Ectodermal cell (in vitro differentiated cells): ENCODE data around the gene WBP1.
"Not testable (repeated sequence)": the region's sequence is repeated elsewhere in the genome, so short reads cannot be mapped to it uniquely, and the experiment has no call there.

Source experiments
- H3K27ac ChIP-seq: 2 replicates; pipeline ENCODE4 v1.7.0; 2013; ENCODE audit warnings: mild to moderate bottlenecking, low read depth, low read length; ENCODE audit not compliant: insufficient read depth, poor library complexity, severe bottlenecking
- H3K27me3 ChIP-seq: 2 replicates; pipeline ENCODE4 v1.7.0; 2013; ENCODE audit warnings: mild to moderate bottlenecking, low read length; ENCODE audit not compliant: insufficient read depth, control insufficient read depth, poor library complexity, severe bottlenecking
- H3K36me3 ChIP-seq: one replicate; pipeline ENCODE4 v1.7.0; 2013; ENCODE audit warnings: low read length; ENCODE audit not compliant: control insufficient read depth, insufficient read depth
- H3K4me1 ChIP-seq: one replicate; pipeline ENCODE4 v1.7.0; 2013; ENCODE audit warnings: low read length; ENCODE audit not compliant: control insufficient read depth, insufficient read depth
- H3K4me3 ChIP-seq: 2 replicates; pipeline ENCODE4 v1.7.0; 2013; ENCODE audit warnings: low read depth, low read length, control low read depth; ENCODE audit not compliant: insufficient read depth
- H3K9me3 ChIP-seq: 2 replicates; pipeline ENCODE4 v1.7.0; 2013; ENCODE audit warnings: mild to moderate bottlenecking, low read length, moderate library complexity; ENCODE audit not compliant: control insufficient read depth
- WGBS, 2 experiments: methylation state at CpG; one replicate each; pipeline ENCODE4 v1.1.7; 2013; ENCODE audit warnings: missing lambda C conversion rate in 2 of 2; 5-methylcytosine and 5-hydroxymethylcytosine counted together

Gene WBP1

GRCh38 chr2:74454654-74455511 lies 3.4 kb upstream of the WBP1 start, which contains the start of gene INO80B:
Gene INO80B (plus strand): TSS chr2:74455087. CDS start chr2:74455117, 30 bp downstream.
- Histone ChIP-seq H3K36me3 (no peaks in the 10 kb centered on the region), H3K4me1 (peaks cover 12% of the 10 kb centered on the region), H3K27ac (no peak within 1 kb of the TSS), H3K27me3 (no peaks in the 10 kb centered on the region), H3K4me3 (peak within 1 kb of the TSS; percentile 78), H3K9me3 (no peaks in the 10 kb centered on the region)
- 5% methylated on average over 40 of the region's 40 CpGs for WGBS, 2 experiments

DNA sequence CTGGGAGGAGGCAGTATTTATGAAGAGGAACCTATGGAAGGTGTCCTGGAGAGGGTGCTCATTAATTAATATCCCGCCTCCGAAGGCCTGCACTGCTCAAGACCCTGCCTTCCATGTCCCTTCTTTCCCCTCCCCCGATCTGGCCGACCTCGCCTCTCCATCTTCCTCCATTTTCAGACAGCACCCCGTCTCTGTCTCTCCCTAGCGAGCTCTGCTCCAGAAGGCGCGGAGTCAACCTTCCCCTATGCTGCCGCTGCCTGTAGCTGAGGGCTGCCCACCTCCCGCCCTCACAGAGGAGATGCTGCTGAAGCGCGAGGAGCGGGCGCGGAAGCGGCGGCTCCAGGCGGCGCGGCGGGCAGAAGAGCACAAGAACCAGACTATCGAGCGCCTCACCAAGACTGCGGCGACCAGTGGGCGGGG lies 1.1 kb upstream of the WBP1 start:
- H3K36me3 ChIP-seq: peaks cover 4% of the 10 kb centered on the region
- peaks cover 12% of the 10 kb centered on the region for H3K4me1 ChIP-seq
- peak overlapping the region; percentile 75 for H3K4me3 ChIP-seq
- H3K27me3 ChIP-seq: no peaks in the 10 kb centered on the region
- no peaks in the 10 kb centered on the region for H3K9me3 ChIP-seq
- peak overlapping the region; percentile 94 for H3K27ac ChIP-seq
- 1 to 2% methylated on average over 27 of the region's 27 CpGs for WGBS, 2 experiments

DNA sequence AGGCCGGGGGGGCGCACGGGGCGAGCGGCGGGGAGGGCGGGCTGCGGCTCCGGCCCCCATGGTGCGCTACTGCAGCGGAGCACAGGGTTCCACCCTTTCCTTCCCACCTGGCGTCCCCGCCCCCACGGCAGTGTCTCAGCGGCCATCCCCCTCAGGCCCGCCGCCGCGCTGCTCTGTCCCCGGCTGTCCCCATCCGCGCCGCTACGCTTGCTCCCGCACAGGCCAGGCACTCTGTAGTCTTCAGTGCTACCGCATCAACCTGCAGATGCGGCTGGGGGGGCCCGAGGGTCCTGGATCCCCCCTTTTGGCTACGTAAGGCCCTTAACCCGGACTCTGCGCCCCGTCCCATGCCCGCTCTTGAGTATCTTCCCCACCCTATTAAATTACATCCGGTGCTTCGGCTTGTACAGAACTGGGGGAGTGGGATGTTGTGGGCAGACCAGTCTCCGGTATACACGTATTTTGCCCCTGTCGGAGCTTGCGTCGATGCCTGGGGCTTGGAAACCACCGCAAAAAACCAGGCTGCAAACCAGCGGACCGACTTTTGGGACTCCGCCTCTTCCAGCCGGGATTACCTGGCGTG lies 598 bp upstream of the WBP1 start:
- H3K4me3 ChIP-seq: peak overlapping the region; percentile 75
- WGBS, 2 experiments: 0% methylated on average over 45 to 46 of the region's 46 CpGs
- peaks cover 8% of the 10 kb centered on the region for H3K36me3 ChIP-seq
- H3K4me1 ChIP-seq: peaks cover 12% of the 10 kb centered on the region
- no peaks in the 10 kb centered on the region for H3K9me3 ChIP-seq
- H3K27ac ChIP-seq: peak overlapping the region; percentile 94
- H3K27me3 ChIP-seq: no peaks in the 10 kb centered on the region

- Histone ChIP-seq H3K27ac (no peak overlapping the region), H3K4me3 (peak overlapping the region; percentile 96), H3K36me3 (peaks cover 8% of the 10 kb centered on the region), H3K9me3 (no peaks in the 10 kb centered on the region), H3K27me3 (no peaks in the 10 kb centered on the region), H3K4me1 (peaks cover 12% of the 10 kb centered on the region)
- 3 to 14% methylated on average over 9 to 10 of the region's 10 CpGs for WGBS, 2 experiments
These were observed 713 bp downstream of the WBP1 start for GRCh38 chr2:74458938-74459363.

DNA sequence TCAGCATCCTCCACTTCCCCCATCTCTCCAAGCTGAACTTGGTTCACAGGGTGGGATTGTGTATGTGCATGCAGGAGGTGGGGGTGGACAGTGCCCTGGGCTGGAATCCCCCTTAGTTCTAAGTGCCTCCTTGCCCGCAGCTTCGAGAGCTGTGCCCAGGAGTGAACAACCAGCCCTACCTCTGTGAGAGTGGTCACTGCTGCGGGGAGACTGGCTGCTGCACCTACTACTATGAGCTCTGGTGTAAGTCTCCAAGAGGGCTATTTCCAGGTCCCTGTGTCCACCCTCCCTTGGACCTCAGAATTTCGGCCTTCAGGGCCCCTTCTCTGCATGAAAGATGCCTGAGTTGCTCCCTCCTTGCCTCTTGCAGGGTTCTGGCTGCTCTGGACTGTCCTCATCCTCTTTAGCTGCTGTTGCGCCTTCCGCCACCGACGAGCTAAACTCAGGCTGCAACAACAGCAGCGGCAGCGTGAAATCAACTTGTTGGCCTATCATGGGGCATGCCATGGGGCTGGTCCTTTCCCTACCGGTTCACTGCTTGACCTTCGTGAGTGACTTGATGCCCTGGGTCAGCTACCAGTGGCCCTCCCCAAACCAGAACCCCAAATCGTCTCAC lies 1.4 kb downstream of the WBP1 start:
- not testable (repeated sequence) for H3K36me3 ChIP-seq, H3K9me3 ChIP-seq, H3K27me3 ChIP-seq, H3K27ac ChIP-seq
- H3K4me3 ChIP-seq: peak overlapping the region; percentile 96
- WGBS, 2 experiments: 88 to 91% methylated on average over 13 of the region's 13 CpGs
- H3K4me1 ChIP-seq: peaks cover 17% of the 10 kb centered on the region

DNA sequence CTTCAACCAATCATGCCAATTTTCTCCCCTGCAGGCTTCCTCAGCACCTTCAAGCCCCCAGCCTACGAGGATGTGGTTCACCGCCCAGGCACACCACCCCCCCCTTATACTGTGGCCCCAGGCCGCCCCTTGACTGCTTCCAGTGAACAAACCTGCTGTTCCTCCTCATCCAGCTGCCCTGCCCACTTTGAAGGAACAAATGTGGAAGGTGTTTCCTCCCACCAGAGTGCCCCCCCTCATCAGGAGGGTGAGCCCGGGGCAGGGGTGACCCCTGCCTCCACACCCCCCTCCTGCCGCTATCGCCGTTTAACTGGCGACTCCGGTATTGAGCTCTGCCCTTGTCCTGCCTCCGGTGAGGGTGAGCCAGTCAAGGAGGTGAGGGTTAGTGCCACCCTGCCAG lies 1.9 kb downstream of the WBP1 start:
- WGBS, 2 experiments: 94 to 96% methylated on average over 10 of the region's 10 CpGs
- H3K4me1 ChIP-seq: peaks cover 17% of the 10 kb centered on the region
- H3K27ac ChIP-seq, H3K27me3 ChIP-seq, H3K9me3 ChIP-seq, H3K4me3 ChIP-seq, H3K36me3 ChIP-seq: not testable (repeated sequence)

DNA sequence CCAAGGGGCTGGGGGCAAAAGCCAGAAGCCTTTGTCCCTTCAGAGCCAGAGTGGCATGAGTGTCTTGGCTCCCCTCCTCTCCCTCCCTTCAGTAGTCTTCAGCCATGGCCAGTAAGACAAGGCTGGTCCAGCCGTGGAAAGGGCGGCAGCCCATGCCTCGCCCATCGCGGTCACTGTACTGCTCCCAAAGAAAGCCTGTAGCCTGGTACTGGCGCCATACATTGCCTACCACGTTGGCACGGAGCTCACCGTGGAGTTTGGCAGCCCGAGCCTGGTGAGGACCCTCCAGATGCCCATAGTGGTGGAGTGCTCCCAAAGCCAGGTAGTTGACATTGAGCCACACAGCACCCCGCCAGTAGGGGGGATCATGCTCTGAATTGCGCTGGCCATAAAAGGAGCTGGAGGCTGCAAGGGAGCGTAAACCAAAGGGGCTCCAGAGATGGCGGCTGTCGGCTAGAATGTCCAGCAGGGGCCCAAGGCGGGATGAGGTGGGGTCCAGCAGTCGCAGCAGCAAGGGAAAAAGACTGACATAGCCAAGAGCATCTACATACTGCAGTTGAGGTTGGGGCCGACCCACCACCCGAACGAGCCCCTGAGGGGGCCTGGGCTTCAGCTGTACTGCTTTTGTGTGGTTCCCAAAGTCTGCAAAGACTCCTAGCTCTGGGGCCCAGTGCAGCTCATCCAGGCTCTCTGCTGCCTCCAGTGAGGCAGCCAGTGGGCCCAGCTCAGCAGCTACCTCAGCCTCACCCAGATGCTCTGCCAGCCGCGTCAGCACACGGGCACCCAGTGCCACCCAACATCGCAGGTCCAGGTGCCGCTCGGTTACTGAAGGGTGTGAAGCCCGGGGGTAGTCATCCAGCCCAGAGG lies 3.2 kb downstream of the WBP1 start:
- H3K27me3 ChIP-seq: no peaks in the 10 kb centered on the region
- H3K4me1 ChIP-seq: peaks cover 12% of the 10 kb centered on the region
- H3K4me3 ChIP-seq: no peak overlapping the region
- peaks cover 8% of the 10 kb centered on the region for H3K36me3 ChIP-seq
- WGBS, 2 experiments: 95 to 96% methylated on average over 27 of the region's 27 CpGs
- H3K27ac ChIP-seq: no peak overlapping the region
- H3K9me3 ChIP-seq: no peaks in the 10 kb centered on the region

GRCh38 chr2:74462054-74462785 lies 4.0 kb downstream of the WBP1 start:
- no peaks in the 10 kb centered on the region for H3K9me3 ChIP-seq
- WGBS, 2 experiments: 96% methylated on average over 20 of the region's 20 CpGs
- no peak overlapping the region for H3K27ac ChIP-seq
- peaks cover 5% of the 10 kb centered on the region for H3K4me1 ChIP-seq
- H3K4me3 ChIP-seq: no peak overlapping the region
- no peaks in the 10 kb centered on the region for H3K27me3 ChIP-seq
- peaks cover 8% of the 10 kb centered on the region for H3K36me3 ChIP-seq

- peaks cover 8% of the 10 kb centered on the region for H3K36me3 ChIP-seq
- no peak overlapping the region for H3K4me3 ChIP-seq
- no peaks in the 10 kb centered on the region for H3K9me3 ChIP-seq
- H3K27ac ChIP-seq: no peak overlapping the region
- 92 to 97% methylated on average over 4 of the region's 4 CpGs for WGBS, 2 experiments
- H3K27me3 ChIP-seq: no peaks in the 10 kb centered on the region
- H3K4me1 ChIP-seq: peaks cover 5% of the 10 kb centered on the region
These were observed 4.5 kb downstream of the WBP1 start for GRCh38 chr2:74462786-74463105.
